HG03159 (cell line): ENCODE measurements around the gene NTM.
"Not testable (repeated sequence)": the region's sequence is repeated elsewhere in the genome, so short reads cannot be mapped to it uniquely, and the experiment has no call there.

ENCODE experiments used
- ATAC-seq: cut with Tn5 transposase; IDR thresholded peaks from one replicate; pipeline ENCODE4 v1.9.1; 2021; ENCODE audit warnings: mild to moderate bottlenecking, moderate library complexity; ENCODE audit not compliant: unreplicated experiment

NTM gene

GRCh38 chr11:132050577-132051165, 680.3 kb downstream of the NTM start:
- no peak for ATAC-seq

- ATAC-seq = no peak
These were observed 681.3 kb downstream of the NTM start for GRCh38 chr11:132051704-132052103.

DNA sequence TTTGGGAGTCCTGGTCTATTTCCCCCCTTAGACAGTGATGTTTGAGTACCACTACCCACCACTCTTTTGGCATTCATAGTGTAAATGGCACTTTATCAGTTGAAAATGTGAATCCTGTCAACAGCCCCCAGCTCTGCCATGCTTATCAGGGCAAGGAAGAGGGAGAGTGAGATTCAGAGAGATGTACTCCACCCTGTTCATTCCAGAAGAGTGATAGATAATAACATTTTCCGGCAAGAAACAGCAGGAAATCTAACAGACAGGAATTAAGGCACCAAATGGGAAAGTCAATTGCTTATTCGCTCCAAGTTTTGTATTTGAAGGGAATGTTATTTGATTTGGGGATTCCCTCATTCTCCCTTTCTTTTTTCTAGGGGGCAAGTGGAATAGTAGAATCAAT, 681.9 kb downstream of the NTM start:
- ATAC-seq = no peak

DNA sequence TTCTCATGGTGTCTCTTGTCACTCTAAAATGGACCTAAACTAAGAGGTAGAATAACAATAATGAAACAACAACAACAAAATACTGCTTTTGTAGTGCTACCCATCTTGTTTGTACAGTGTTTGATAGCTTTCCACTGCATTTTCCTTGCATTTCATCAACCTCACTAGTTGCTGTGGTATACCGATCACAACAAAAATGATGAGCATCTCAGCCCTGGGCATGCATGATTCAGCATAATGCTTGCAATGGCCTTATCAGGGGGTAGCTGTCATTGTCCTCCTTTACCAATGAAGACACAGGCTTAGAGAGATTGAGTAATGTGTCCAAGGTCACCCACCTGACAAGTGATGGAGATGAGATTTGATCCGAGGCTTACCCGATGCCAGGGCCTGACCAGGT, 682.5 kb downstream of the NTM start:
- no peak for ATAC-seq

- ATAC-seq = no peak
These were observed 684.4 kb downstream of the NTM start for GRCh38 chr11:132054822-132055221.

GRCh38 chr11:132055296-132055695, 684.9 kb downstream of the NTM start:
- no peak for ATAC-seq

- no peak for ATAC-seq
These were observed 686.3 kb downstream of the NTM start for GRCh38 chr11:132056689-132057088.

DNA sequence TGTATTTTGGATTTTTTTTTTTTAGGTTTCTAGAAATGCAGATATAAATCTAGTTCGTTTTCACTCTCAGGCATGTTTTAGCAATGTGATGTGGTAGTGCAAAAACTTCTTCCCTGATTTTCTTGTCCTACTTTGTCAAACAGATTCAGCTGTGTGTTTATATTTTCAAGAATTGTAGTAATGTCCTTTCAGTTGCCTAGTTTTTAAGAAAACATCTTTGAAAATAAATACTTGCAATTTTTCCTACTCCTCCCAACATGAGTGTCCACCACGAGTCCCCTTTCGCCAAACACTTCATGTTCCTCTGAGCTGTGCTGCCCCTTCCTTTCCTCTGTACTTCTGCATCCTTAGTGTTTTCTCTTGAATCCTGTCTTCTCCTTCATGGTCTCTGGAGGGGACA, 686.9 kb downstream of the NTM start:
- ATAC-seq = no peak

DNA sequence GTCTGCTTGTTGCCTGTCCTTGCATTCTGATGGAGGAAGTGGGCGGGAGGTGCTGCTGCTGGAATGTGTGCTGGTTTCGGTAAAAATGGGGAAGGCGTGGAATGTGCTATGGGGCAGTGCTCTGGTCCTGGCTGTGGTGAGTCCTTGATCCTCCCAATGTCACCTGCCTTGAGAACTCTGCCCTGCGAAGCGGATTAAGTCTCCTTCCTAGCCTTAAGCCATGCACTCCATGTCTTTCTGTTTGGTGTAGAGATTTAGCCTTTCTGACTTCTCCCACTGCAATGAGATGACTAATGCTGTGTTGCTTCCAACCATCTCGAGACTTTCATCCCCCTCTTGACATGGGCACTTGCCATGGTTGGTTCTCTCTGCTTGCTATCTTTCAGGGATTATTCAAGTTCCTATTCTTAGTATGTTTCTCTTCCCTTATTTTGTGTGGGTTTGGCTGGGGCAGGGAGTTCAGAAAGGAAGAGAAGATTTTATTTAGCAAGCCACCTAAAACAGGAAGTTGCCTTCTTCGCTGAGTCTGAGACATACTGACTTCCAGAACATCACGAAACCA, 687.9 kb downstream of the NTM start:
- ATAC-seq = no peak

- ATAC-seq = no peak
These were observed 690.2 kb downstream of the NTM start for GRCh38 chr11:132060567-132060966.

DNA sequence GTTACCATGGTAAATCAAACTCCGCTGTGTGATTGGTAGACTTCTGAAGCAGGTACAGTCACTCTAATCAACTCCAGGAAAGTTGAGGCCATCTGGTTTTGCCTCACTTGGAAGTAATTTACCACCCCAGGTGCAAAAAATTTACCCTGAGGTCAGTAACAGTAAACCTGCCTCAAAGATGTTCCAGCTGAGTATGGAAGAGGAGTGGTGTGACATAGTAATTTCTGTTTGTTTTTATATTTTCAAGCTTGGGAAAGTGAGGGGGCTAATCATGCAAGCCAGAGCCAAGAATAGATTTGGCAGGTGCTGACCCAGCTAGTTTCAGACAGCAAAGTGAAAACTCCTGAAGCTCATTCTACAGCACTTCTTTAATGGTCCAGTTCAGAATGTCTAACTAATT, 691.6 kb downstream of the NTM start:
- no peak for ATAC-seq

GRCh38 chr11:132062541-132062940, 692.1 kb downstream of the NTM start:
- ATAC-seq = no peak

- no peak for ATAC-seq
These were observed 694.7 kb downstream of the NTM start for GRCh38 chr11:132064987-132065620.

DNA sequence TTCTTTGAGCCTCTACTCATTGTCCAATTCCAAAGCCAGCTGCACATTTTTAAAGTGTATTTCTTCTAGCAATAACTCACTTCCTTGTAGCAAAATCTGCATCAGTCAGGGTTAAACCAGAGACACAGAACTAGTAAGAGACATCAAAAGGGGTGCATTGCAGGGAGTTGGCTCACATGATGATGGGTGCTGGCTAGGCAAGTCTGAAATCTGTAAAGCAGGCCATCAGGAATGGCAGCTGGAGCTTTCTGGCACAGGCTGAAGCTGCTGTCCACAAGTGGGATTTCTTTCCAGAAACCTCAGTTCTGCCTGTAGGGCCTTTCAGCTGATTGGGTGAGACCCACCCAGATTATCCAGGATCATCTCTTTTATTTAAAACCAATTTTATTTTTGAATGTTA, 698.1 kb downstream of the NTM start:
- no peak for ATAC-seq

- not testable (repeated sequence) for ATAC-seq
These were observed 699.2 kb downstream of the NTM start for GRCh38 chr11:132069593-132069992.

- ATAC-seq = not testable (repeated sequence)
These were observed 700.5 kb downstream of the NTM start for GRCh38 chr11:132070907-132071306.

DNA sequence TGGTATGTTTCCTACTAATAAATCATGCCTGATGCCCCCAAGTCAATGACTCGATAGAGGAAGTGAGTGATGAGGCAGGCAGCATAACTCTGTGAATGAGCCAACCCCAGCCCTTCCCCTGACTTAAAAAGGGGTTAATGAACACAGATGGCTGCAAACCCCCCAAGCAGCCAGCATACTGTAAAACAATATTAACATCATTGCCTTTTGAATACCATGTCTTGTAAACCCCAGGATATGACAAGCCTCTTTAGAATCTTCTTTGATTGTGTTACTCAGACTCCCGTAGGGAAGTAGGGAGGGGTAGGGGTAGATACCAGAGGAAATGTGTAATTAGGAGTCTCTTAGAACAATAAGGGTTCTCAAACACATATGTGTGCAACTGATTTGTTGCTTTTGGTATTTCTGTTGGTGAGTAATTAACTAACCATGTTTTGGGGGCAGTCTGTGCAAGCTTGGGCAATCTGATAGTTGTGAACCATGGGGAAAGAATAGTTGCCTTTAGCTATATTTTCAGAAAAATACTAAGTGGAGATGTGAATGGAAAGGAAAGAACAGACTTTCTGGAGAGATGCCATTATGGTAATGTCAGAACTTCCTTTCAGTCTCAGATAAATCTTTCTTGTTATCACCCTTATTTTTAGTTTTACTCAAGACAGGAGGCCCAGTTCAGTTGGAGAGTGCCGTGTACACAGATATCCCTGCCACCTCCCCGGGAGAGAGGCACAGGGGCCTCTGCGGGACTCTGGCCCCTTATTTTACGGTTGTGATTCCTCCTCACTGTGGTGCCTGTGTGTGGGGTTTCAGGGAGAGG, 701.8 kb downstream of the NTM start:
- ATAC-seq = no peak

DNA sequence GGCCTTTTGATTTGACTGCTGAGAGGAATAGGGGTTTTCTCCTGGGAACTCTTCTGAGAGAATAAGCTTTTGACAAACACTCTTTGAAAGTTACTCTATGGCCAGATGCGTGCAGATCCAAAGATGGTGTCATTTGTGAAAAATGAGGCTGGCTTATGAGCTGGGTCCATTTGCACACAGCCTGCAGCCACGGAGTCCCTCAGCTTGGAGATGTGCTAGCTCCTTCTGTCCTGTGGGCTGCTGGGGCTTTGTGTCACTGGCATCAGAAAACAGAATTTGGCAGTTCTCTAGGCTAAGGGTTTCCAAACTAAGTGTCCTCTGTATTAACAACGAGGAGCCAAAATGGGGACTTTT, 702.4 kb downstream of the NTM start:
- no peak for ATAC-seq

GRCh38 chr11:132073787-132074186, 703.4 kb downstream of the NTM start:
- ATAC-seq = no peak

DNA sequence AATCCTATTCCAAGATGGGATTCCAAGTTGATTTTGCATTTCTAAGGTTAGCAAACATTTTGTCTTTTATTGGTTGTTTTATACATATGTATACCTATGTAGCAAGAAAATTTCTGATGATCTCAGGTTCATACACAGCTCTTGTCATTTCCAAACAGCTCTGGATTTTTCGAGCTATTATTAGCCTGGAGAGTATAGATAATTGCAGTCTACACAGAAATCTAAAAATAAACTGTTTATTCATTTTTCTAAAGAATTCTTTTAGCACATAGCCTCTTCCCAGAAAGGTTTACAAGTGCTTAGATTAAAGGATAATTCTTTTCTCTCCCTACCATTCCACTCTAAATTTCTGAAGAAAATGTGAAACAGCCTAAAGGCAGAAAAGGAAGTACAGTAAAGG, 705.0 kb downstream of the NTM start:
- no peak for ATAC-seq

DNA sequence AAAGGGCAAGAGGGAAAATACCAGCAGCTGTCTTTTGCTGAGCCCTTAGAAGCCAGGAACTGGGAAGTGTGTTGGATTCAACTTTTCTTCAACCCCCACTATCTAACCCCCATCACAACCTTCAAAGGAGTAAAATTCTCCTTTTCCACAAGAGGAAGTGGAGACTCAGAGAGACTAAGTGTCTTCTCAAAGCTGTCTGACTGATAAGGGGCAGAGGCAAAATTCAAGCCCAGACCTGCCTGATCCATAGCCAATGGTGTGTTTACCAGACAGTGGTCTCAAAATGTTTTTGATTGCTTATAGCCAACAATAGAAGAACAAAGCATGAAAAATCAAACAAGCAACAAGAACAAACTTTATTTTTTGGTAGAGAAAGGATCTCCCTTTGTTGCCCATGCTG, 707.0 kb downstream of the NTM start:
- ATAC-seq = no peak
